Measurements from ENCODE around the gene SELP. TPM values are rescaled to one million over a fixed set of nuclear protein-coding genes. Genes with fewer than 3 reads are reported as not detected.

SELP gene
- total RNA-seq, 1 experiment from 2014 or later: not detected

GRCh38 chr1:169610108-169610507 lies 19.8 kb downstream of the SELP start:
- no peak overlapping the region for H3K27ac Mint-ChIP-seq
- DNase-seq: no peak
- Histone ChIP-seq H3K18ac (ENCODE audit: insufficient read length, low read depth, low read length) (no peak overlapping the region), H2BK20ac (ENCODE audit: low read depth, low read length, poor library complexity, severe bottlenecking) (no peak overlapping the region), H4K5ac (ENCODE audit: insufficient read length, low read depth, low read length) (no peak overlapping the region), H2BK15ac (ENCODE audit: low read depth, low read length) (no peak overlapping the region), H2BK120ac (ENCODE audit: low read depth, low read length, poor library complexity, severe bottlenecking) (no peak overlapping the region), H3K56ac (ENCODE audit: insufficient read length, low read depth, low read length) (no peak overlapping the region), H3K79me1 (ENCODE audit: insufficient read depth, low read depth, low read length, poor library complexity, severe bottlenecking) (no peaks in the 10 kb centered on the region), H3K9me3 (ENCODE audit: control insufficient read depth, low read depth, low read length) (no peaks in the 10 kb centered on the region), H3K4me1 (ENCODE audit: insufficient read depth, low read length) (no peaks in the 10 kb centered on the region), H3K4ac (ENCODE audit: low read depth, low read length) (no peak overlapping the region), H3K9ac (ENCODE audit: extremely low read depth, insufficient read length, low read length) (no peak overlapping the region), H4K91ac (ENCODE audit: insufficient read length, low read depth, low read length) (no peak overlapping the region), H3K79me2 (ENCODE audit: insufficient read depth, low read length) (no peaks in the 10 kb centered on the region), H4K20me1 (ENCODE audit: control insufficient read depth, insufficient read depth, insufficient read length) (no peaks in the 10 kb centered on the region), H3K14ac (ENCODE audit: insufficient read depth, low read length) (no peak overlapping the region), H3K27ac (ENCODE audit: insufficient read length, low read depth, low read length) (no peak overlapping the region), H3K23ac (ENCODE audit: insufficient read length, low read depth, low read length) (no peak overlapping the region), H4K8ac (replicated peaks; ENCODE audit: insufficient read length, low read depth, low read length) (no peak overlapping the region), H2AFZ (ENCODE audit: low read length) (no peak overlapping the region), H2BK12ac (ENCODE audit: insufficient read length, low read depth, low read length) (no peak overlapping the region), H2BK5ac (ENCODE audit: insufficient read length, low read length) (no peak overlapping the region), H3K4me2 (ENCODE audit: insufficient read depth, insufficient read length, low read length) (no peak overlapping the region), H3K27me3 (ENCODE audit: insufficient read depth, low read length) (no peaks in the 10 kb centered on the region), H2AK5ac (ENCODE audit: insufficient read length, low read length) (no peak overlapping the region), H3T11ph (ENCODE audit: low read length) (no peak overlapping the region), H3K23me2 (ENCODE audit: insufficient read length, low read depth, low read length, poor library complexity, severe bottlenecking) (no peaks in the 10 kb centered on the region)
- no peaks in the 10 kb centered on the region for H3K4me1 Mint-ChIP-seq
- H3K4me3 Mint-ChIP-seq: no peak overlapping the region
- TF ChIP-seq, protein P1, sequence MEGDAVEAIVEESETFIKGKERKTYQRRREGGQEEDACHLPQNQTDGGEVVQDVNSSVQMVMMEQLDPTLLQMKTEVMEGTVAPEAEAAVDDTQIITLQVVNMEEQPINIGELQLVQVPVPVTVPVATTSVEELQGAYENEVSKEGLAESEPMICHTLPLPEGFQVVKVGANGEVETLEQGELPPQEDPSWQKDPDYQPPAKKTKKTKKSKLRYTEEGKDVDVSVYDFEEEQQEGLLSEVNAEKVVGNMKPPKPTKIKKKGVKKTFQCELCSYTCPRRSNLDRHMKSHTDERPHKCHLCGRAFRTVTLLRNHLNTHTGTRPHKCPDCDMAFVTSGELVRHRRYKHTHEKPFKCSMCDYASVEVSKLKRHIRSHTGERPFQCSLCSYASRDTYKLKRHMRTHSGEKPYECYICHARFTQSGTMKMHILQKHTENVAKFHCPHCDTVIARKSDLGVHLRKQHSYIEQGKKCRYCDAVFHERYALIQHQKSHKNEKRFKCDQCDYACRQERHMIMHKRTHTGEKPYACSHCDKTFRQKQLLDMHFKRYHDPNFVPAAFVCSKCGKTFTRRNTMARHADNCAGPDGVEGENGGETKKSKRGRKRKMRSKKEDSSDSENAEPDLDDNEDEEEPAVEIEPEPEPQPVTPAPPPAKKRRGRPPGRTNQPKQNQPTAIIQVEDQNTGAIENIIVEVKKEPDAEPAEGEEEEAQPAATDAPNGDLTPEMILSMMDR (conservative IDR thresholded peaks at IDR 0.05): no peak
- H3K9me3 Mint-ChIP-seq: no peaks in the 10 kb centered on the region
- no peaks in the 10 kb centered on the region for H3K36me3 Mint-ChIP-seq (ENCODE audit: insufficient read depth in 1 of 3, low read depth in 3 of 3)
- no CpG with 5 or more reads among the region's 1 CpG for WGBS (ENCODE audit: extremely low coverage, insufficient read length, low lambda C conversion rate)
- H3K27me3 Mint-ChIP-seq (ENCODE audit: low read depth): peaks cover 11% of the 10 kb centered on the region

Data from H9 (cell line).